Measurements from ENCODE around the gene DIDO1.
A peak's percentile ranks its signal among the peaks of the same experiment; 100 is the strongest.

DIDO1 gene

GRCh38 chr20:62956387-62957135 is 30.3 kb upstream of the DIDO1 start:
- Histone ChIP-seq H4K8ac (ENCODE audit: low read depth, low read length) (no peak overlapping the region), H3K56ac (ENCODE audit: low read length) (no peak overlapping the region), H3K79me2 (ENCODE audit: control insufficient read depth, insufficient read depth, low read length) (no peaks in the 10 kb centered on the region), H3K4ac (ENCODE audit: low read depth, low read length) (no peak overlapping the region), H3K27ac (ENCODE audit: low read depth, low read length) (no peak overlapping the region), H3K27me3 (ENCODE audit: insufficient read depth, low read length, poor library complexity) (no peaks in the 10 kb centered on the region), H4K5ac (ENCODE audit: low read length) (no peak overlapping the region), H3K9ac (ENCODE audit: low read length) (no peak overlapping the region), H2BK15ac (replicated peaks; ENCODE audit: low read depth) (no peak overlapping the region), H2BK5ac (ENCODE audit: low read length) (no peak overlapping the region), H2AK5ac (ENCODE audit: low read length) (no peak overlapping the region), H3K18ac (ENCODE audit: low read length) (no peak overlapping the region), H3K4me2 (ENCODE audit: low read length) (no peak overlapping the region), H3K23ac (ENCODE audit: low read length) (no peak overlapping the region), H3K4me1 (ENCODE audit: control insufficient read depth, low read depth, low read length) (peaks cover 5% of the 10 kb centered on the region), H3K4me3 (ENCODE audit: low read length) (no peak overlapping the region), H3K79me1 (ENCODE audit: low read length) (peaks cover 5% of the 10 kb centered on the region), H3K36me3 (ENCODE audit: control insufficient read depth, insufficient read depth, low read length) (peaks cover 4% of the 10 kb centered on the region), H2BK120ac (ENCODE audit: low read depth, low read length) (no peak overlapping the region)
- no peak for DNase-seq
- no CpG with 5 or more reads among the region's 25 CpGs for WGBS (ENCODE audit: extremely low coverage, insufficient coverage, low lambda C conversion rate)

DNA sequence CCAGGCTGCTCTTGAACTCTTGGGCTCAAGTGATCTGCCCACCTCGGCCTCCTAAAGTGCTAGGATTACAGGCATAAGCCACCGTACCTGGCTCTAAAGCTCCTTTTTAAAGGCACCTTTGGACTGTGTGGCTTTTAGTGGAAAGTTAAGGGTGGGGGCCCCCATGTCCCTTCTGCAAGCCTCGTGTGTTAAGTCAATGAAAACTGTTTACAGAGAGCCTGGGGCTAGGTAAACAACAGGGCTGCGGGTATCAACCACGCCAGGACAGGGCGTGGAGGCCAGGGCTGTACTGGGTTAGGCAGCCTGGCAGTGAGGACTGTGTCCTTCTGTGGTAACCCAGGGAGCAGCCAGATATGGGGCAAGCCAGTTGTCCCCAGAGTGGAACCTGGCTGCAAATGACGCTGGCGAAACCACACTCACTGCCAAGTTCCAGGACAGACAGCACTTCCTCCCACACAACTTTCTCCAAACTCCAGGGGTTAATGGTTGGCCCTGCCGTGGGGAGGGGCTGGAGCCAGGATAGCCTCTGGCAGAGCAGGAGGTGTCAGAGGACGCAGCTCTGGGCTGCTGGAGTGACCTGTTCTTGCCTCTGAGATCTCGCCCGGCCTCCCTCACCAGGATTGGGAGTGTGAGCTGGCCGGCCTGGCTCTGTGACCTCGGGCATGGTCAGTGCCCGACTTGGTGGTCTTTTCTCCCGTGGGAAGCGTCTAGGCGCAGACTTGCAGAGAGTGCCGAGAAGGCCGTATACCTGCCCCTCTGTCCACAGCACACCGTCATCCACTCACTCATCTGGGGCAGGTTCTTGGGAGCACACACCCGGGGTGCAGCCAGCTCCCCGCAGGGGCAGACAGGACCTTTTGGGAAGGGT is 29.4 kb upstream of the DIDO1 start:
- Histone ChIP-seq H4K5ac (ENCODE audit: low read length) (no peak overlapping the region), H3K27ac (ENCODE audit: low read depth, low read length) (no peak overlapping the region), H2AK5ac (ENCODE audit: low read length) (no peak overlapping the region), H3K23ac (ENCODE audit: low read length) (no peak overlapping the region), H3K4ac (ENCODE audit: low read depth, low read length) (no peak overlapping the region), H2BK120ac (ENCODE audit: low read depth, low read length) (no peak overlapping the region), H3K36me3 (ENCODE audit: control insufficient read depth, insufficient read depth, low read length) (peaks cover 4% of the 10 kb centered on the region), H2BK5ac (ENCODE audit: low read length) (no peak overlapping the region), H3K4me1 (ENCODE audit: control insufficient read depth, low read depth, low read length) (peaks cover 5% of the 10 kb centered on the region), H3K18ac (ENCODE audit: low read length) (no peak overlapping the region), H2BK15ac (replicated peaks; ENCODE audit: low read depth) (no peak overlapping the region), H3K4me3 (ENCODE audit: low read length) (no peak overlapping the region), H3K4me2 (ENCODE audit: low read length) (no peak overlapping the region), H3K79me2 (ENCODE audit: control insufficient read depth, insufficient read depth, low read length) (no peaks in the 10 kb centered on the region), H3K79me1 (ENCODE audit: low read length) (peaks cover 5% of the 10 kb centered on the region), H3K27me3 (ENCODE audit: insufficient read depth, low read length, poor library complexity) (no peaks in the 10 kb centered on the region), H3K9ac (ENCODE audit: low read length) (peak overlapping the region; percentile 11), H4K8ac (ENCODE audit: low read depth, low read length) (no peak overlapping the region), H3K56ac (ENCODE audit: low read length) (peak overlapping the region; percentile 42)
- WGBS (ENCODE audit: extremely low coverage, insufficient coverage, low lambda C conversion rate), result no CpG with 5 or more reads among the region's 23 CpGs
- DNase-seq, result no peak

- H2AK5ac ChIP-seq (ENCODE audit: low read length), result peak overlapping the region; percentile 66
- H3K56ac ChIP-seq (ENCODE audit: low read length), result peak overlapping the region; percentile 88
- no peak overlapping the region for H4K5ac ChIP-seq (ENCODE audit: low read length)
- peak; percentile 69 for DNase-seq
- H2BK5ac ChIP-seq (ENCODE audit: low read length), result no peak overlapping the region
- H2BK120ac ChIP-seq (ENCODE audit: low read depth, low read length), result no peak overlapping the region
- peaks cover 5% of the 10 kb centered on the region for H3K79me1 ChIP-seq (ENCODE audit: low read length)
- H4K8ac ChIP-seq (ENCODE audit: low read depth, low read length), result no peak overlapping the region
- WGBS (ENCODE audit: extremely low coverage, insufficient coverage, low lambda C conversion rate), result no CpG with 5 or more reads among the region's 32 CpGs
- H3K23ac ChIP-seq (ENCODE audit: low read length), result peak overlapping the region; percentile 66
- H3K27me3 ChIP-seq (ENCODE audit: insufficient read depth, low read length, poor library complexity), result no peaks in the 10 kb centered on the region
- no peak overlapping the region for H3K4ac ChIP-seq (ENCODE audit: low read depth, low read length)
- H3K36me3 ChIP-seq (ENCODE audit: control insufficient read depth, insufficient read depth, low read length), result peaks cover 8% of the 10 kb centered on the region
- H3K9ac ChIP-seq (ENCODE audit: low read length), result peak overlapping the region; percentile 64
- H3K4me2 ChIP-seq (ENCODE audit: low read length), result peak overlapping the region; percentile 80
- H3K27ac ChIP-seq (ENCODE audit: low read depth, low read length), result no peak overlapping the region
- H2BK15ac ChIP-seq (replicated peaks; ENCODE audit: low read depth), result no peak overlapping the region
- H3K79me2 ChIP-seq (ENCODE audit: control insufficient read depth, insufficient read depth, low read length), result no peaks in the 10 kb centered on the region
- H3K4me1 ChIP-seq (ENCODE audit: control insufficient read depth, low read depth, low read length), result peaks cover 5% of the 10 kb centered on the region
- peak overlapping the region; percentile 15 for H3K18ac ChIP-seq (ENCODE audit: low read length)
- peak overlapping the region; percentile 12 for H3K4me3 ChIP-seq (ENCODE audit: low read length)
These were observed 27.8 kb upstream of the DIDO1 start for GRCh38 chr20:62953839-62954703.

GRCh38 chr20:62952968-62953838 is 26.9 kb upstream of the DIDO1 start:
- Histone ChIP-seq H3K4ac (ENCODE audit: low read depth, low read length) (peak overlapping the region; percentile 50), H3K18ac (ENCODE audit: low read length) (peak overlapping the region; percentile 40), H3K4me2 (ENCODE audit: low read length) (peak overlapping the region; percentile 80), H4K8ac (ENCODE audit: low read depth, low read length) (no peak overlapping the region), H2BK5ac (ENCODE audit: low read length) (no peak overlapping the region), H3K56ac (ENCODE audit: low read length) (peak overlapping the region; percentile 88), H3K79me2 (ENCODE audit: control insufficient read depth, insufficient read depth, low read length) (no peaks in the 10 kb centered on the region), H2BK15ac (replicated peaks; ENCODE audit: low read depth) (no peak overlapping the region), H2AK5ac (ENCODE audit: low read length) (peak overlapping the region; percentile 88), H3K79me1 (ENCODE audit: low read length) (peaks cover 9% of the 10 kb centered on the region), H3K4me3 (ENCODE audit: low read length) (peak overlapping the region; percentile 41), H4K5ac (ENCODE audit: low read length) (no peak overlapping the region), H2BK120ac (ENCODE audit: low read depth, low read length) (no peak overlapping the region), H3K23ac (ENCODE audit: low read length) (peak overlapping the region; percentile 1), H3K4me1 (ENCODE audit: control insufficient read depth, low read depth, low read length) (peaks cover 5% of the 10 kb centered on the region), H3K27ac (ENCODE audit: low read depth, low read length) (no peak overlapping the region), H3K9ac (ENCODE audit: low read length) (peak overlapping the region; percentile 64), H3K36me3 (ENCODE audit: control insufficient read depth, insufficient read depth, low read length) (peaks cover 10% of the 10 kb centered on the region), H3K27me3 (ENCODE audit: insufficient read depth, low read length, poor library complexity) (no peaks in the 10 kb centered on the region)
- DNase-seq, result peak; percentile 47
- no CpG with 5 or more reads among the region's 19 CpGs for WGBS (ENCODE audit: extremely low coverage, insufficient coverage, low lambda C conversion rate)
